Measurements from ENCODE around the gene STT3B. TPM values are rescaled to one million over a fixed set of nuclear protein-coding genes. Genes with fewer than 3 reads are reported as not detected.

STT3B gene
- total and polyA plus RNA-seq, 7 donors = 10.8 to 107 (median 64.1) TPM

GRCh38 chr3:31576521-31576920, 43.8 kb downstream of the STT3B start:
- no peak for DNase-seq
- intact Hi-C loops (cut with DNase I) = no loop called here
- Histone ChIP-seq H3K4me3 (no peak overlapping the region), H3K27me3 (no peaks in the 10 kb centered on the region), H3K36me3 (no peaks in the 10 kb centered on the region), H3K9me3 (no peaks in the 10 kb centered on the region), H3K4me1 (peaks cover 0 to 39% (median 25%) of the 10 kb centered on the region in 4 donors), H3K27ac (no peak overlapping the region)
- WGBS, 2 donors = 74 to 95% methylated on average over 1 of the region's 1 CpG
- TF ChIP-seq POLR2A (IDR thresholded peaks at IDR 0.05) = no peak
- TF ChIP-seq EP300 (IDR thresholded peaks at IDR 0.05) = no peak
- TF ChIP-seq, protein P1, sequence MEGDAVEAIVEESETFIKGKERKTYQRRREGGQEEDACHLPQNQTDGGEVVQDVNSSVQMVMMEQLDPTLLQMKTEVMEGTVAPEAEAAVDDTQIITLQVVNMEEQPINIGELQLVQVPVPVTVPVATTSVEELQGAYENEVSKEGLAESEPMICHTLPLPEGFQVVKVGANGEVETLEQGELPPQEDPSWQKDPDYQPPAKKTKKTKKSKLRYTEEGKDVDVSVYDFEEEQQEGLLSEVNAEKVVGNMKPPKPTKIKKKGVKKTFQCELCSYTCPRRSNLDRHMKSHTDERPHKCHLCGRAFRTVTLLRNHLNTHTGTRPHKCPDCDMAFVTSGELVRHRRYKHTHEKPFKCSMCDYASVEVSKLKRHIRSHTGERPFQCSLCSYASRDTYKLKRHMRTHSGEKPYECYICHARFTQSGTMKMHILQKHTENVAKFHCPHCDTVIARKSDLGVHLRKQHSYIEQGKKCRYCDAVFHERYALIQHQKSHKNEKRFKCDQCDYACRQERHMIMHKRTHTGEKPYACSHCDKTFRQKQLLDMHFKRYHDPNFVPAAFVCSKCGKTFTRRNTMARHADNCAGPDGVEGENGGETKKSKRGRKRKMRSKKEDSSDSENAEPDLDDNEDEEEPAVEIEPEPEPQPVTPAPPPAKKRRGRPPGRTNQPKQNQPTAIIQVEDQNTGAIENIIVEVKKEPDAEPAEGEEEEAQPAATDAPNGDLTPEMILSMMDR (IDR thresholded peaks at IDR 0.05) = no peak
- TF ChIP-seq POLR2AphosphoS5 (IDR thresholded peaks at IDR 0.05) = no peak

DNA sequence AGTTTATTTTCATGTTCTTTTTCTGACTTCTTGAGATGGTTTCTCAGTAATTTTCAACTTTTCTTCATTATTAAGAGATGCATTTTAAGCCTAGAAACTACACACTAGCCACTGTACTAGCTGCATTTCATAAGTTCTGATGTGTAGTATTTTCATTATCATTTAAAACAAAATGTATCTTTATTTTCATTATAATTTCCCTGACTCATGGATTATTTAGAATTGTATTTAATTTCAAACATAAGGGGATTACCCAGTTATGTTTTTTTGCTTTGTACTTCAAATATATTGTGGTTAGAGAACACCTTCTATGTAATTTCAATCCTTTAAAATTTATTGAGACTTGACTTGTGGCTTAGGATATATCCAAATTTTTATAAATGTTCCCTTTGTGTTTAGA, 44.5 kb downstream of the STT3B start:
- H3K36me3 ChIP-seq = no peaks in the 10 kb centered on the region
- no peak for DNase-seq
- no peaks in the 10 kb centered on the region for H3K27me3 ChIP-seq
- TF ChIP-seq POLR2AphosphoS5 (IDR thresholded peaks at IDR 0.05) = no peak
- no peak for TF ChIP-seq EP300 (IDR thresholded peaks at IDR 0.05)
- no peak for TF ChIP-seq POLR2A (IDR thresholded peaks at IDR 0.05)
- TF ChIP-seq, protein P1 (IDR thresholded peaks at IDR 0.05) = no peak
- H3K4me3 ChIP-seq = no peak overlapping the region
- no peak overlapping the region for H3K27ac ChIP-seq
- intact Hi-C loops (cut with DNase I) = no loop called here
- H3K9me3 ChIP-seq = no peaks in the 10 kb centered on the region
- peaks cover 0 to 44% (median 27%) of the 10 kb centered on the region in 4 donors for H3K4me1 ChIP-seq

GRCh38 chr3:31579828-31580227, 47.1 kb downstream of the STT3B start:
- intact Hi-C loops (cut with DNase I) = no loop called here
- Histone ChIP-seq H3K36me3 (no peaks in the 10 kb centered on the region), H3K4me3 (no peak overlapping the region), H3K9me3 (no peaks in the 10 kb centered on the region), H3K4me1 (peaks cover 0 to 32% (median 19%) of the 10 kb centered on the region in 4 donors), H3K27me3 (no peaks in the 10 kb centered on the region), H3K27ac (no peak overlapping the region)
- 43 to 82% methylated on average over 7 of the region's 7 CpGs for WGBS, 2 donors
- TF ChIP-seq POLR2A (IDR thresholded peaks at IDR 0.05) (no peak), EP300 (IDR thresholded peaks at IDR 0.05) (no peak), POLR2AphosphoS5 (IDR thresholded peaks at IDR 0.05) (no peak)
- TF ChIP-seq, protein P1 (IDR thresholded peaks at IDR 0.05) = no peak
- DNase-seq = no peak

GRCh38 chr3:31580645-31581044, 47.9 kb downstream of the STT3B start:
- Histone ChIP-seq H3K36me3 (no peaks in the 10 kb centered on the region), H3K27ac (no peak overlapping the region), H3K4me1 (peaks cover 0 to 24% (median 12%) of the 10 kb centered on the region in 4 donors), H3K9me3 (no peaks in the 10 kb centered on the region), H3K27me3 (no peaks in the 10 kb centered on the region), H3K4me3 (no peak overlapping the region)
- WGBS, 2 donors = 83 to 94% methylated on average over 2 of the region's 2 CpGs
- TF ChIP-seq EP300 (IDR thresholded peaks at IDR 0.05) (no peak), POLR2AphosphoS5 (IDR thresholded peaks at IDR 0.05) (no peak), POLR2A (IDR thresholded peaks at IDR 0.05) (no peak)
- TF ChIP-seq, protein P1 (IDR thresholded peaks at IDR 0.05) = no peak
- DNase-seq = no peak
- intact Hi-C loops (cut with DNase I) = no loop called here

DNA sequence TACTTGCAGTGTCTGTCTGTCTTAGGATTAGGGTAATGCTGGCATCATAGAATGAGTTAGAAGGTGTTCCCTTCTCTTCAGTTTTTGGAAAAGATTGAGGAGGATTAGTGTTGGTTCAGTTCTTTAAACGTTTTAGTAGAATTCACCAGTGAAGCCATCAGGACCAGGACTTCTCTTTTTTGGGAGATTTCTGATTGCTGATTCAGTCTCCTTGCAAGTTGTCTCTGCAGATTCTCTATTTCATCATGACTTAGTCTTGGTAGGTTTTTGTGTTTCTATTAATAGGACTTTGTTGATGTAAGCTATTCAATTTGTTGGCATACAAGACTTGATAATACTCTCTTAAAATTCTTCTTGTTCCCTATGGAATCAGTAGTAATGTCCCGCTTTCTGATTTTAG, 48.9 kb downstream of the STT3B start:
- intact Hi-C loops (cut with DNase I) = no loop called here
- peaks cover 0 to 23% (median 11%) of the 10 kb centered on the region in 4 donors for H3K4me1 ChIP-seq
- no peak overlapping the region for H3K4me3 ChIP-seq
- TF ChIP-seq, protein P1 (IDR thresholded peaks at IDR 0.05) = no peak
- TF ChIP-seq POLR2A (IDR thresholded peaks at IDR 0.05) (no peak), POLR2AphosphoS5 (IDR thresholded peaks at IDR 0.05) (no peak), EP300 (IDR thresholded peaks at IDR 0.05) (no peak)
- H3K27ac ChIP-seq = no peak overlapping the region
- 86 to 91% methylated on average over 2 of the region's 2 CpGs for WGBS, 2 donors
- no peaks in the 10 kb centered on the region for H3K36me3 ChIP-seq
- no peak for DNase-seq
- H3K9me3 ChIP-seq = no peaks in the 10 kb centered on the region
- no peaks in the 10 kb centered on the region for H3K27me3 ChIP-seq
